SU-DHL-6 (cell line): ENCODE data around the gene KCTD3.

Experiments used
- EZH2phosphoT487 ChIP-seq: fragments of 200-600 bp; sonication (generic), shearing (Covaris generic); conservative IDR thresholded peaks from 2 replicates; pipeline ENCODE4 v1.6.1; 2018; ENCODE audit warnings: mild to moderate bottlenecking, antibody characterized with exemption, low read length, moderate library complexity, mixed read lengths
- TF ChIP-seq, protein P1 (sequence below): fragments of 200-600 bp; sonication (generic); IDR thresholded peaks from one replicate; pipeline ENCODE4 v1.5.1; 2017; ENCODE audit warnings: antibody characterized with exemption, mild to moderate bottlenecking, low read length, moderate library complexity; ENCODE audit not compliant: insufficient read depth, poor library complexity, severe bottlenecking

DNA sequence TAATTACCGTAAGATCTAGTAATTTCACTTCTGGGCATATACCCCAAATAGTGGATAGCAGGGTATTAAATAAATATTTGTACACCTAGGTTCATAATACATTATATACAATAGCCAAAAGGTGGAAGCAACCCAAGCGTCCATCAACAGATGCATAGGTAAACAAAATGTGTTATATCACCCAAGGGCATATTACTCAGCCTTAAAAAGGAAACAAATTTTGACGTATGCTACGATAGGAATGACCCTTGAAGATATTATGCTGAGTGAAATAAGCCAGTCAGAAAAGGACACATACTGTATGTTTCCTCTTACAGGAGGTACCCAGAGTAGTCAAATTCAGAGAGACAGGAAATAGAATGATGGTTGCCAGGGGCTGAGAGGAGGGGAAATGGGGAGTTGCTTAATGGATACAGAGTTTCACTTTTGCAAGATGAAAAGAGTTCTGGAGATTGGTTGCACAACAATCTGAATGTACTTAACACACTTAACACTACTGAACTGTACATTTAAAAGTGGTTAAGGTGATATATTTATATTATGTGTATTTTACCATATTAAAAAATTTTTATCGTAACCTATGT is 36.6 kb upstream of the KCTD3 start:
- TF ChIP-seq, protein P1, sequence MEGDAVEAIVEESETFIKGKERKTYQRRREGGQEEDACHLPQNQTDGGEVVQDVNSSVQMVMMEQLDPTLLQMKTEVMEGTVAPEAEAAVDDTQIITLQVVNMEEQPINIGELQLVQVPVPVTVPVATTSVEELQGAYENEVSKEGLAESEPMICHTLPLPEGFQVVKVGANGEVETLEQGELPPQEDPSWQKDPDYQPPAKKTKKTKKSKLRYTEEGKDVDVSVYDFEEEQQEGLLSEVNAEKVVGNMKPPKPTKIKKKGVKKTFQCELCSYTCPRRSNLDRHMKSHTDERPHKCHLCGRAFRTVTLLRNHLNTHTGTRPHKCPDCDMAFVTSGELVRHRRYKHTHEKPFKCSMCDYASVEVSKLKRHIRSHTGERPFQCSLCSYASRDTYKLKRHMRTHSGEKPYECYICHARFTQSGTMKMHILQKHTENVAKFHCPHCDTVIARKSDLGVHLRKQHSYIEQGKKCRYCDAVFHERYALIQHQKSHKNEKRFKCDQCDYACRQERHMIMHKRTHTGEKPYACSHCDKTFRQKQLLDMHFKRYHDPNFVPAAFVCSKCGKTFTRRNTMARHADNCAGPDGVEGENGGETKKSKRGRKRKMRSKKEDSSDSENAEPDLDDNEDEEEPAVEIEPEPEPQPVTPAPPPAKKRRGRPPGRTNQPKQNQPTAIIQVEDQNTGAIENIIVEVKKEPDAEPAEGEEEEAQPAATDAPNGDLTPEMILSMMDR: no peak
- TF ChIP-seq EZH2phosphoT487: no peak
